HCT116 (cell line): ENCODE data around the gene RAPSN. TPM values are rescaled to one million over a fixed set of nuclear protein-coding genes. Genes with fewer than 3 reads are reported as not detected.

Source experiments
- ATAC-seq: fragments of 200-7000 bp; cut with Tn5 transposase; 2 replicates; pipeline ENCODE4 v1.9.1; 2020; ENCODE audit warnings: mild to moderate bottlenecking, moderate library complexity
- BruUV-seq: library from RNA; stranded (reverse); fragments of 400-500 nt; replicated peaks from 2 replicates; lab custom pipeline; 2021; lab: Mats Ljungman, UMichigan
- CTCF ChIA-PET: fragments of 300-600 bp; sonication (Branson Sonifier 250); formaldehyde crosslinking; loops from one replicate; lab custom pipeline; 2021; ENCODE audit warnings: antibody characterized with exemption; lab: Charles Lee
- POLR2A ChIA-PET: fragments of 300-600, 350-600 bp; sonication (Branson Sonifier 250); formaldehyde crosslinking; loops from one replicate; lab custom pipeline; 2021; ENCODE audit warnings: antibody characterized with exemption; lab: Charles Lee
- RAD21 ChIA-PET, 2 experiments: fragments of 300-600 bp; sonication (Branson Sonifier 250); formaldehyde crosslinking; loops; one replicate each; lab custom pipeline; 2023; ENCODE audit warnings: low total read pairs in 2 of 2; ENCODE audit not compliant: uncharacterized antibody in 2 of 2, unreplicated experiment in 2 of 2, low non-redundant PET in 1 of 2; lab: Charles Lee
- DNase-seq: peaks from one replicate; pipeline ENCODE4 v3.0.0-alpha.2; 2010; ENCODE audit warnings: low read depth, low spot score
- H2AFZ ChIP-seq: fragments of 200-600 bp; shearing (Covaris generic), sonication (generic); 2 replicates; pipeline ENCODE4 v1.6.1; 2017; ENCODE audit warnings: low read depth, mixed run types, mixed read lengths, antibody characterized with exemption, low read length; ENCODE audit not compliant: poor library complexity, severe bottlenecking
- H3K27ac ChIP-seq: 2 replicates; pipeline ENCODE4 v1.5.1; 2012; ENCODE audit warnings: low read depth, low read length
- H3K27me3 ChIP-seq: fragments of 200-600 bp; sonication (generic); 2 replicates; pipeline ENCODE4 v1.6.1; 2016; ENCODE audit warnings: mixed run types, low read length, mixed read lengths; ENCODE audit not compliant: insufficient read depth
- H3K36me3 ChIP-seq, 2 experiments: fragments of 200-500 bp in 1 of 2; fragments of 200-600 bp in 1 of 2; sonication (Bioruptor generic) in 1 of 2; sonication (generic) in 1 of 2; 2 replicates each; pipeline versions ENCODE4 v1.5.1 to v1.6.1; 2014 to 2016; ENCODE audit warnings: low read length in 2 of 2, inconsistent platforms in 1 of 2, mixed read lengths in 1 of 2, mixed run types in 1 of 2; ENCODE audit not compliant: insufficient read depth in 2 of 2, control insufficient read depth in 1 of 2
- H3K4me1 ChIP-seq, 2 experiments: fragments of 200-600 bp in 1 of 2; sonication (generic) in 1 of 2; 2 replicates each; pipeline versions ENCODE4 v1.5.1 to v1.6.1; 2012 to 2017; ENCODE audit warnings: low read length in 2 of 2, inconsistent platforms in 1 of 2, mild to moderate bottlenecking in 1 of 2, mixed read lengths in 1 of 2, mixed run types in 1 of 2, moderate library complexity in 1 of 2; ENCODE audit not compliant: insufficient read depth in 2 of 2, control insufficient read depth in 1 of 2
- H3K4me2 ChIP-seq: fragments of 200-600 bp; sonication (generic); 2 replicates; pipeline ENCODE4 v1.6.1; 2017; ENCODE audit warnings: mixed run types, low read length, mixed read lengths
- H3K4me3 ChIP-seq, 2 experiments: fragments of 200-600 bp in 1 of 2; sonication (generic) in 1 of 2; replicated peaks in 1 of 2; 2 replicates each; pipeline ENCODE4 v1.5.1; 2011 to 2016; ENCODE audit warnings: low read length in 2 of 2, control low read depth in 1 of 2, low read depth in 1 of 2, mild to moderate bottlenecking in 1 of 2, mixed read lengths in 1 of 2, mixed run types in 1 of 2
- H3K79me2 ChIP-seq: fragments of 200-600 bp; sonication (generic); 2 replicates; pipeline ENCODE4 v1.6.1; 2017; ENCODE audit warnings: mild to moderate bottlenecking, mixed run types, low read length, moderate library complexity, mixed read lengths; ENCODE audit not compliant: insufficient read depth
- H3K9ac ChIP-seq: fragments of 200-600 bp; sonication (generic); 2 replicates; pipeline ENCODE4 v1.6.1; 2016; ENCODE audit warnings: low read length, mixed read lengths
- H3K9me2 ChIP-seq: fragments of 200-600 bp; sonication (generic), shearing (Covaris generic); 2 replicates; pipeline ENCODE4 v1.6.1; 2017; ENCODE audit warnings: mixed run types, mild to moderate bottlenecking, moderate library complexity; ENCODE audit not compliant: insufficient read depth
- H3K9me3 ChIP-seq, 2 experiments: fragments of 200-500 bp in 1 of 2; fragments of 200-600 bp in 1 of 2; sonication (Bioruptor generic) in 1 of 2; sonication (generic) in 1 of 2; 2 replicates each; pipeline ENCODE4 v1.6.1; 2014 to 2017; ENCODE audit warnings: low read length in 2 of 2, mixed read lengths in 2 of 2, inconsistent platforms in 1 of 2, low read depth in 1 of 2, mild to moderate bottlenecking in 1 of 2, mixed run types in 1 of 2, moderate library complexity in 1 of 2; ENCODE audit not compliant: control insufficient read depth in 1 of 2, insufficient read depth in 1 of 2
- H4K20me1 ChIP-seq: fragments of 200-600 bp; sonication (generic), shearing (Covaris generic); 2 replicates; pipeline ENCODE4 v1.6.1; 2017; ENCODE audit warnings: mixed run types, mild to moderate bottlenecking, moderate library complexity; ENCODE audit not compliant: insufficient read depth
- CBX3 ChIP-seq: IDR thresholded peaks from 2 replicates; pipeline ENCODE4 v1.6.1; 2012; ENCODE audit warnings: low read depth
- CTCF ChIP-seq, 3 experiments: fragments of 200-600 bp in 1 of 3; sonication (generic) in 1 of 3; IDR thresholded peaks in 2 of 3; conservative IDR thresholded peaks in 1 of 3; 2 replicates each; pipeline ENCODE4 v1.5.1; 2012 to 2017; ENCODE audit warnings: low read depth in 2 of 3, low read length in 2 of 3, antibody characterized with exemption in 1 of 3, borderline replicate concordance in 1 of 3, control low read depth in 1 of 3, mild to moderate bottlenecking in 1 of 3, mixed read lengths in 1 of 3, mixed run types in 1 of 3, moderate library complexity in 1 of 3; ENCODE audit not compliant: insufficient read depth in 1 of 3
- EGR1 ChIP-seq: IDR thresholded peaks from 2 replicates; pipeline ENCODE4 v1.6.1; 2012; ENCODE audit warnings: low read depth
- EZH2 ChIP-seq: fragments of 200-600 bp; sonication (generic); IDR thresholded peaks from 2 replicates; pipeline ENCODE4 v1.6.1; 2017; ENCODE audit warnings: antibody characterized with exemption, mixed run types
- JUND ChIP-seq: IDR thresholded peaks from 2 replicates; pipeline ENCODE4 v1.6.1; 2012
- MAX ChIP-seq: IDR thresholded peaks from 2 replicates; pipeline ENCODE4 v1.6.1; 2012
- POLR2A ChIP-seq: IDR thresholded peaks from 2 replicates; pipeline ENCODE4 v1.7.0; 2011; ENCODE audit warnings: borderline replicate concordance; ENCODE audit not compliant: insufficient read depth, insufficient read length; ENCODE audit errors: extremely low read depth
- POLR2AphosphoS5 ChIP-seq: IDR thresholded peaks from 2 replicates; pipeline ENCODE4 v1.6.1; 2011; ENCODE audit warnings: mild to moderate bottlenecking, low read depth, low read length, moderate library complexity
- RAD21 ChIP-seq: IDR thresholded peaks from 2 replicates; pipeline ENCODE4 v1.6.1; 2012; ENCODE audit warnings: low read depth, mild to moderate bottlenecking
- REST ChIP-seq: IDR thresholded peaks from 2 replicates; pipeline ENCODE4 v1.6.1; 2012; ENCODE audit warnings: low read depth
- SIN3A ChIP-seq: IDR thresholded peaks from 2 replicates; pipeline ENCODE4 v1.6.1; 2012; ENCODE audit warnings: low read depth
- SRF ChIP-seq: IDR thresholded peaks from 2 replicates; pipeline ENCODE4 v1.6.1; 2012; ENCODE audit warnings: low read depth
- TCF7L2 ChIP-seq: IDR thresholded peaks from 2 replicates; pipeline ENCODE4 v1.7.0; 2011; ENCODE audit warnings: borderline replicate concordance, inconsistent platforms; ENCODE audit not compliant: insufficient read depth, insufficient read length; ENCODE audit errors: extremely low read depth
- YY1 ChIP-seq: IDR thresholded peaks from 2 replicates; pipeline ENCODE4 v1.6.1; 2011; ENCODE audit warnings: low read length, low read depth, moderate library complexity, mild to moderate bottlenecking; ENCODE audit not compliant: insufficient replicate concordance; ENCODE audit errors: extremely low read depth
- ZBTB33 ChIP-seq: IDR thresholded peaks from 2 replicates; pipeline ENCODE4 v1.6.1; 2011; ENCODE audit warnings: mild to moderate bottlenecking, low read length, moderate library complexity; ENCODE audit not compliant: insufficient replicate concordance; ENCODE audit errors: extremely low read depth
- ZFX ChIP-seq: fragments of 450-650 bp; IDR thresholded peaks from 2 replicates; pipeline ENCODE4 v1.6.1; 2017
- ZNF274 ChIP-seq: fragments of 200-500 bp; sonication (Bioruptor generic); IDR thresholded peaks from 2 replicates; pipeline ENCODE4 v1.6.1; 2014; ENCODE audit warnings: mild to moderate bottlenecking, low read depth, low read length, inconsistent platforms
- intact Hi-C: fragments of 100-400 bp; cut with micrococcal nuclease; formaldehyde crosslinking; loops from 2 replicates; pipeline ENCODE4 v1.10.0; 2022
- total RNA-seq: library from RNA; stranded (reverse); gene quantifications from one replicate; pipeline ENCODE4 v1.2.1, GENCODE V29; 2021; ENCODE audit not compliant: unreplicated experiment

The RAPSN gene
- total RNA-seq, 1 experiment from 2014 or later: 0.57 TPM

- H3K36me3 ChIP-seq: no peaks in the 10 kb centered on the region
Measured at GRCh38 chr11:47407746-47408590, 41.0 kb downstream of the RAPSN start, which contains the start of gene SLC39A13. Gene SLC39A13 (plus strand): TSS chr11:47408590. CDS start chr11:47410095, 1,505 bp downstream.

More at GRCh38 chr11:47407746-47408590, 41.0 kb downstream of the RAPSN start, which contains the start of gene SLC39A13:
- intact Hi-C loops: loop anchor here (1.0 to 2.0 kb wide), 2 partner anchors 34 to 137 kb away; partner anchors contain the start of gene MADD
- ChIA-PET POLR2A (interaction anchor here (1.5 kb wide), 1 partner anchor 33 kb away, joined by 5 read pairs; no protein-coding TSS in a partner anchor), CTCF (interaction anchor here (1.1 to 1.7 kb wide), 3 partner anchors 9 to 53 kb away, joined by 4 to 8 read pairs (median 5); no protein-coding TSS in a partner anchor), RAD21 (interaction anchor here in 1 of 2 experiments (0.7 kb wide), 1 partner anchor 8 kb away, joined by 3 read pairs; no protein-coding TSS in a partner anchor)
- H2AFZ ChIP-seq: no peak within 1 kb of the TSS
- H3K27ac ChIP-seq: peak within 1 kb of the TSS; percentile 98
- H3K4me2 ChIP-seq: peak within 1 kb of the TSS; percentile 88
- H3K4me1 ChIP-seq: peaks cover 19 to 22% of the 10 kb centered on the region in 2 experiments
- peak within 1 kb of the TSS; percentile 78 for H3K9ac ChIP-seq
- no peaks in the 10 kb centered on the region for H3K9me3 ChIP-seq
- DNase-seq (peak; percentile 81), ATAC-seq (peak; percentile 88)
- peak within 1 kb of the TSS; percentile 78 to 87 for H3K4me3 ChIP-seq
- no peaks in the 10 kb centered on the region for H4K20me1 ChIP-seq
- TF ChIP-seq JUND: no peak
- no peak for TF ChIP-seq REST
- TF ChIP-seq CTCF (IDR thresholded peaks at IDR 0.05 in 2 of 3, conservative IDR thresholded peaks at IDR 0.05 in 1 of 3; ENCODE audit: borderline replicate concordance in 1 of 3, insufficient read depth in 1 of 3, low read depth in 2 of 3, low read length in 2 of 3): peak; percentile 50 to 75 (median 74); a peak in 5 of 6 replicates
- TF ChIP-seq EZH2: no peak
- peak; percentile 59; the same call in 1 of the 2 replicates for TF ChIP-seq CBX3
- peak; percentile 85 for TF ChIP-seq SIN3A
- TF ChIP-seq POLR2AphosphoS5: peak; percentile 89
- TF ChIP-seq SRF: peak; percentile 83; the same call in 1 of the 2 replicates
- TF ChIP-seq MAX: peak; percentile 78
- TF ChIP-seq ZNF274: no peak
- TF ChIP-seq ZBTB33: peak; percentile 16
- peak; percentile 50; the same call in 1 of the 2 replicates for TF ChIP-seq ZFX
- peak; percentile 44; the same call in 1 of the 2 replicates for TF ChIP-seq EGR1
- TF ChIP-seq YY1: peak; percentile 81
- TF ChIP-seq TCF7L2: no peak
- peak; percentile 67 for TF ChIP-seq RAD21
- TF ChIP-seq POLR2A: peak; percentile 70
- peaks cover 7% of the 10 kb centered on the region; the same call in 1 of the 2 replicates for H3K79me2 ChIP-seq
- H3K9me2 ChIP-seq: no peaks in the 10 kb centered on the region
- H3K27me3 ChIP-seq: no peaks in the 10 kb centered on the region
- BruUV-seq: no TSS peak
